Transverse colon (tissue), 3 donors: ENCODE measurements around the gene FKBP14.

Source experiments
- EP300 ChIP-seq: sonication (generic); formaldehyde crosslinking; IDR thresholded peaks from one replicate; pipeline ENCODE4 v1.6.1; 2017; ENCODE audit warnings: antibody characterized with exemption, low read depth
- POLR2A ChIP-seq: fragments of 450-650 bp; IDR thresholded peaks from one replicate; pipeline ENCODE4 v1.6.1; 2016; ENCODE audit warnings: antibody characterized with exemption, mild to moderate bottlenecking, moderate library complexity
- TF ChIP-seq, protein P1 (sequence below), 5 experiments: fragments of 200-600 bp in 3 of 5; fragments of 450-650 bp in 2 of 5; sonication (generic) in 3 of 5; IDR thresholded peaks; 1 replicate in 2 of 5; 2 replicates in 3 of 5; pipeline ENCODE4 v1.5.1; 2016 to 2017; ENCODE audit warnings: antibody characterized with exemption in 5 of 5, inconsistent platforms in 3 of 5, mild to moderate bottlenecking in 2 of 5, moderate library complexity in 1 of 5

DNA sequence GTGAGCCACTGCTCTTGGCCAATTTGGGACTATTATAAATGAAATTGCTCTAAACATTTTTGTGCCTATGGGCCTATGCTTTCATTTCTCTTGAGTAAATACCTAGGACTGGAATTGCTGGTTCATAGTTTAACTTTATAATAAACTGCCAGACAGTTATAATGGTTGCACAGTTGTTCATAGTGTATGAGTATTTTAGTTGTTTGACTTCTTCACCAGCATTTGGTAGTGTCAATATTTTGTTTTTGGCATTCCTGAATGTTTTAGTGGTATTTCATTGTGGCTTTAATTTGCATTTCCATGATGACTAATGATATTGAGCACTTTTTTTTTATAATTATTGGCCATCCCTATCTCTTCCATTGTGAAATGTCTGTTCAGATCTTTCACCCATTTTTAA lies 31.2 kb upstream of the FKBP14 start:
- TF ChIP-seq, protein P1, sequence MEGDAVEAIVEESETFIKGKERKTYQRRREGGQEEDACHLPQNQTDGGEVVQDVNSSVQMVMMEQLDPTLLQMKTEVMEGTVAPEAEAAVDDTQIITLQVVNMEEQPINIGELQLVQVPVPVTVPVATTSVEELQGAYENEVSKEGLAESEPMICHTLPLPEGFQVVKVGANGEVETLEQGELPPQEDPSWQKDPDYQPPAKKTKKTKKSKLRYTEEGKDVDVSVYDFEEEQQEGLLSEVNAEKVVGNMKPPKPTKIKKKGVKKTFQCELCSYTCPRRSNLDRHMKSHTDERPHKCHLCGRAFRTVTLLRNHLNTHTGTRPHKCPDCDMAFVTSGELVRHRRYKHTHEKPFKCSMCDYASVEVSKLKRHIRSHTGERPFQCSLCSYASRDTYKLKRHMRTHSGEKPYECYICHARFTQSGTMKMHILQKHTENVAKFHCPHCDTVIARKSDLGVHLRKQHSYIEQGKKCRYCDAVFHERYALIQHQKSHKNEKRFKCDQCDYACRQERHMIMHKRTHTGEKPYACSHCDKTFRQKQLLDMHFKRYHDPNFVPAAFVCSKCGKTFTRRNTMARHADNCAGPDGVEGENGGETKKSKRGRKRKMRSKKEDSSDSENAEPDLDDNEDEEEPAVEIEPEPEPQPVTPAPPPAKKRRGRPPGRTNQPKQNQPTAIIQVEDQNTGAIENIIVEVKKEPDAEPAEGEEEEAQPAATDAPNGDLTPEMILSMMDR (IDR thresholded peaks at IDR 0.05) = no peak
- no peak for TF ChIP-seq POLR2A
- no peak for TF ChIP-seq EP300
